KOPT-K1 (cell line): Measurements from ENCODE around the gene IL4R.
A peak's percentile ranks its signal among the peaks of the same experiment; 100 is the strongest.
"Not testable (repeated sequence)": the region's sequence is repeated elsewhere in the genome, so short reads cannot be mapped to it uniquely, and the experiment has no call there.

Source experiments
- H3K27ac ChIP-seq: fragments of 200-600 bp; sonication (generic); 2 replicates; pipeline ENCODE4 v1.5.1; 2016; ENCODE audit warnings: antibody characterized with exemption, mild to moderate bottlenecking, low read depth, low read length; ENCODE audit not compliant: poor library complexity, severe bottlenecking
- H3K36me3 ChIP-seq: fragments of 200-600 bp; sonication (generic); 2 replicates; pipeline ENCODE4 v1.5.1; 2017; ENCODE audit warnings: antibody characterized with exemption, mild to moderate bottlenecking, low read length, moderate library complexity; ENCODE audit not compliant: insufficient read depth
- H3K9me3 ChIP-seq: fragments of 200-600 bp; sonication (generic); 2 replicates; pipeline ENCODE4 v1.5.1; 2017; ENCODE audit warnings: antibody characterized with exemption, low read length, mild to moderate bottlenecking; ENCODE audit not compliant: insufficient read depth, poor library complexity, severe bottlenecking

Gene IL4R

DNA sequence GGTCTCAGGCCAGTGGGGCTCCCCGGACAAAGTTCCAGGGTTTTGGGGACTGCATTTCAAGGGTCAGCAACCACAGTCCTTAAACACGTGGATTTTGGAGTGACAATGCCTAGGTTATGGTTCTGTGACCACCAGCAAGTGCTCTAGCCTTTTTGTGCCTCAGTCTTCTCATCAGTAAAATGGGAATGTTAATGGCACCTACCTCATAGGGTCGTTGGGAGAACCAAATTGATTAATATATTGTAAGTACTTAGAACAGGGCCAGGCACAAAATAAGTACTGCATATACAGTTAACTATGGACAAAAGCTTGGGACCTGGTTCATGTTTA is 13.8 kb downstream of the IL4R start:
- Histone ChIP-seq H3K36me3 (peaks cover 8% of the 10 kb centered on the region; the same call in 1 of the 2 replicates), H3K27ac (peak overlapping the region; percentile 57), H3K9me3 (no peaks in the 10 kb centered on the region)

DNA sequence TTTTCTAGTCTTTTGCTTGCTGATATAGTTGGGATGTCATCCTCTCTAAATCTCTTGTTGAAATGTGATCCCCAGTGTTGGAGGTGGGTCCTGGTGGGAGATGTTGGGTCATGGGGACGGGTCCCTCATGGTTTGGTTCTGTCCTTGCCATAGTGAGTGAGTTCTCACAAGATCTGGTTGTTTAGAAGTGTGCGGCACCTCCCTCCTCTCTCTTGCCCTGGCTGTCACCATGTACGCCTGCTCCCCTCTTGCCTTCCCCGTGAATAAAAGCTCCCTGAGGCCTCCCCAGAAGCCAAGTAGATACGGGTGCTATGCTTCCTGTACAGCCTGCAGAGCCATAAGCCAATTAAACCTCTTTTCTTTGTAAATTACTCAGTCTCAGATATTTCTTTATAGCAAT is 15.2 kb downstream of the IL4R start:
- Histone ChIP-seq H3K9me3 (no peaks in the 10 kb centered on the region), H3K36me3 (peaks cover 8% of the 10 kb centered on the region; the same call in 1 of the 2 replicates), H3K27ac (no peak overlapping the region)

DNA sequence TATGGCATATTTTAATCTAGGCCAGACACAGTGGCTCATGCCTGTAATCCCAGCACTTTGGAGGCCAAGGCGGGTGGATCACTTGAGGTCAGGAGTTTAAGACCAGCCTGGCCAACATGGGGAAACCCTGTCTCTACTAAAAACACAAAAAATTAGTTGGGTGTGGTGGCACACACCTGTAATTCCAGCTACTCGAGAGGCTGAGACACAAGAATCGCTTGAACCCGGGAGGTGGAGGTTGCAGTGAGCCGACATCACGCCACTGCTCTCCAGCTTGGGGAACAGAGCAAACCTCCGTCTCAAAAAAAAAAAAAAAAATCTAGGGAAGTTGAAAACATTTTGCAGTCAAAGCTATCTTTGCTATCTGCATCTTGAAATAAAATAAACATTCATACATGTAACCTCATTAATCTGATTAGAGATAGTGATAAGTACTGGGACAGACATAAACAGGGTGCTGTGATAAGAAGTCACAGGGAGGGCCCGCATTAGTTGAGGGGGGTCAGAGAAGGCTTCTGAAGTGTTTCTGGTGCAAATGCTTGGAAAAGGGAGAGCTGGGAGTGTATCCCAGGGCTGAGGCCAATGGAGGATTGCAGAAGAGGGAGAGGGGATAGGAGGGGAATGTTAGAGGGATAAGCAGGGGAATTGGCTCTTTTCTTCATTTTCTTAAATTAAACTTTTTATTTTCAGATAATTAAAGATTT is 15.8 kb downstream of the IL4R start:
- not testable (repeated sequence) for H3K36me3 ChIP-seq, H3K27ac ChIP-seq, H3K9me3 ChIP-seq

DNA sequence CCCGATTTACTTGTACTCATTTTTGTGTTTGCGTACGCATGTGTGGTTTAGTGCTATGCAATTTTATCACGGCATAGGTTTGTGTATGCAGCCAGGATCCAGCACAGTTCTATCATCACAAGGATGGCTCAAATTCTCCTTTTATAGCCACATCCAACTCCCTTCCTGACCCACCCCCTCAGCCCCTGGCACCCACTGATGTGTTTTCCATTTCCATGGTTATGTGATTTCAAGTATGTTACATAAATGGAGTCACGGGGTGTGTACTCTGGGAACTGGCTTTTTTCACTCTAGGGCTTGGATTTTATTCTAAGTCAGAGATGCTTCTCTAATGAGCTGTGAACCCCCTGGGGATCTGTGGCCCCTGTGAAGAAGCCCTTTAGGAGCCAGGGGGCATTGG is 16.8 kb downstream of the IL4R start:
- H3K36me3 ChIP-seq = peaks cover 8% of the 10 kb centered on the region; the same call in 1 of the 2 replicates
- no peak overlapping the region for H3K27ac ChIP-seq
- H3K9me3 ChIP-seq = no peaks in the 10 kb centered on the region

DNA sequence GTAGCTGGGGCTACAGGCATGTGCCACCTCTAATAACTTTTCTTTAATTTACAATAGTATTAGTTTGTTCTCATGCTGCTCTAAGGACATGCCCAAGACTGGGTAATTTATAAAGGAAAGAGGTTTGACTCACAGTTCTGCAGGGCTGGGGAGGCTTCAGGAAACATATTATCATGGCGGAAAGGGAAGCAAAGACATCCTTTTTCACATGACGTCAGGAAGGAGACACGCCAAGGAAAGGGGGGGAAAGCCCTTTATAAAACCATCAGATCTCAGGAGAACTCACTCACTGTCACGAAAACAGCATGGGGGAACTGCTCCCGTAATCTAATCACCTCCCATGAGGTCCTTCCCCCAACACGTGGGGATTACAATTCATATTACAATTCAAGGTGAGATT is 18.3 kb downstream of the IL4R start:
- peaks cover 8% of the 10 kb centered on the region; the same call in 1 of the 2 replicates for H3K36me3 ChIP-seq
- H3K27ac ChIP-seq = no peak overlapping the region
- no peaks in the 10 kb centered on the region for H3K9me3 ChIP-seq

DNA sequence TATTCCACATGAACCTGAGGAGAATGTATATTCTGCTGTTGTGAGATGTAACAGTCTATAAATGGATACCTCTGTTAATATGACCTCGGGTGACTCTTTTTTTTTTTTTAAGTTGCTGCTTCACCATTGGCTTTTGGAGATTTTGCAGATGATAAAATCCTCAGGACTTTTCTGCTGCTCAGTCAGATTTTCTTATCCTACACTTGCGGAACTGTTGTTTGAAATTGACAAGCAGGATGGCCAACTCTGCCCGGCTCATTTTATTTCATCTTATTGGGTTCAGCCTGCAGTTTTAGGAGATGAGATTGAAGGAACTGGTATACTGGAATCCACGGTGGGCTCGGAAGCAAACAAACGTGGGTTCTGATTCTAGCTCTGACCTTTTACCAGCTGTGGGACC is 19.3 kb downstream of the IL4R start:
- Histone ChIP-seq H3K9me3 (no peaks in the 10 kb centered on the region), H3K27ac (no peak overlapping the region), H3K36me3 (peaks cover 8% of the 10 kb centered on the region; the same call in 1 of the 2 replicates)

DNA sequence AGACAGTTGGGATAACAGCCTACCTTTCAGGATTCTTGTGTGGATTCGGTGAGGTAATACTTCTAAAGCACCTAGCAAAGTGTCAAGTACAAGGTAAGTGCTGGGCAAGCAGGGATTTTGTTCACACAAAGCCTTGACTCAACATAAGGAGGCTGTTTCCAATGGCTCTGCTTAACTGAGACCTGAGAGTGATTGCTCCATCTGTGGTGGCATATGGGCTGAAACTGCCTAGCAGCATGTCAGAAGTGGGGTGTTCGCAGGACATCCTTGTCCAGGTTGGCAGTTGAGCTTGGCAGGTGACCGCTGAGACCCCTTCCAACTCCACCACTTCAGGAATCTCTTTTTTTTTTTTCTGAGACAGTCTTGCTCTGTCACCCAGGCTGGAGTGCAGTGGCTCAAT is 19.8 kb downstream of the IL4R start:
- Histone ChIP-seq H3K9me3 (no peaks in the 10 kb centered on the region), H3K27ac (no peak overlapping the region), H3K36me3 (peaks cover 8% of the 10 kb centered on the region; the same call in 1 of the 2 replicates)

DNA sequence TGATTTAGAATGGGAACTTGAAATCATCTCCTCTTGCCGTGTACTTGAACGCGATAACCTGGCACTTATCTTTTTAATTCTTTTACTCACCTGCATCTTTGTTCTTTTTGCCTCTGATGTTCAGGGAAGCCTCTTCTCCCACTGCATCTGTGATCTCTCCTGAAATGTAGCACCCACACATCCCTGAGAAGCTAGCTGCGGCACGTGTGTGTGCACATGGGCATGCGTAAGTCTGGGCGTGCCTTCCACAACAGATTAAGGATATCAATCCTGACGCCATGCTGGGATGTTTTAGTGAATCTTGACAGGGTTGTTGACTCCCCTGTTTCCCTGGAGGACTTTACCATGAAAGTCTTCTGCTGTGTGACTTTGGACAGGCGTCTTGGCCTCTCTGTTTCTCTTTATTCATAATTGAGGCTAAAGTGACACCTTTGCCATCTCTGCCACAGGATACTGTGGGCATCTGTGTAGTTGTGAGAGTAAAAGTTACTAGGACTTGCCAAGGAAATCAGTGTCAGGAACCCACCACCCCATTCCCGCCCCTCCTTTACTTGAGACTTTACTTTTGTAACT is 20.5 kb downstream of the IL4R start:
- H3K36me3 ChIP-seq = peaks cover 8% of the 10 kb centered on the region; the same call in 1 of the 2 replicates
- no peaks in the 10 kb centered on the region for H3K9me3 ChIP-seq
- no peak overlapping the region for H3K27ac ChIP-seq

DNA sequence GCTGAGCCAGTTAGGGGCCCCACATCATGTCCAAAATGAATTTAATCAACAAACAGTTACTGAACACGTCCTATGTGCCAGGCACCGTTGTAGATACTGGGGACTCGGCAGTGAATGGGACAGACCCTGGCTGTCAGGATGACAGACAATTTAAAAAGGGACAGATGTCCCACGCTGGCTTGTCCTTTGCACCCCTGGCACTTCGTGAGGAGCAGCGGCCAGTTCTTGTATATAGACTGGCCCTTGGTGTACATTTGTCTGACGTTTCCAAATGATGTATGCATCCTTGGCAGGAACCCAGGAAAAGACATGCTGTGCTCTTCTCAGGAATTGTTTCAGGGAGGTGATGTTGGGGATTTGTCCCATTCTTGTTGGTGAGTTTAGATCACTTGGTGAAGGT is 21.1 kb downstream of the IL4R start:
- peaks cover 8% of the 10 kb centered on the region; the same call in 1 of the 2 replicates for H3K36me3 ChIP-seq

DNA sequence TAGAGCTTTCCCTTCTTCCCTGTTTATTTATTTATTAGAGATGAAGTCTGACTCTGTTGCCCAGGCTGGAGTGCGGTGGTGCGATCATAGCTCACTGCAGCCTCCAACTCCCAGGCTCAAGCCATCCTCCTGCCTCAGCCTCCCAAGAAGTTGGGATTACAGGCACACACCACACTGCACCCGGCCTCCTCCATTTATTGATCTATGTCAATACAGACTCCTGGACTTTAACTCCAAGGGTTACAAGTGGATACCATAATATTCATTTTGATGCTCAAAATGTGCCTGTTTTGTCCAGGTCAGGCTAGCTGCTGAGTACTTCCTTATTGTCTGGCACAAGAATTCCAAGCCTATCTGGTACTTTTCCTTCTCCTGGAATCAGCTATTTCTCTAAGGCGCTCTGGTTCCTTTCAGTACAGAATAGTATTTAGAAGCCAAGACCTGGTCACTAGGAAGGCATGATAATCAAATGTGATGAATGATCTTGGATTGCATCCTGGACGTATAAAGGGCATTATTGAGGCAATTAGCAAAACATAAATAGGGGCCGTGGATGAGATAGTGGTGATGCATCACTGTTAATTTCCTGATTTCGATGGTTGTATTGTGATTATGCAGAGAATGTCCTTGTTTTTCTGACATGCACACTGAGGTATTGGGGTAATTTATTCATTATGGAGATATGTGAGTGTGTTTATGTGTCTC is 21.7 kb downstream of the IL4R start:
- no peak overlapping the region for H3K27ac ChIP-seq
- peaks cover 12% of the 10 kb centered on the region; the same call in 1 of the 2 replicates for H3K36me3 ChIP-seq
- no peaks in the 10 kb centered on the region for H3K9me3 ChIP-seq

More for the DNA sequence above, 21.1 kb downstream of the IL4R start:
- Histone ChIP-seq H3K27ac (no peak overlapping the region), H3K9me3 (no peaks in the 10 kb centered on the region)

DNA sequence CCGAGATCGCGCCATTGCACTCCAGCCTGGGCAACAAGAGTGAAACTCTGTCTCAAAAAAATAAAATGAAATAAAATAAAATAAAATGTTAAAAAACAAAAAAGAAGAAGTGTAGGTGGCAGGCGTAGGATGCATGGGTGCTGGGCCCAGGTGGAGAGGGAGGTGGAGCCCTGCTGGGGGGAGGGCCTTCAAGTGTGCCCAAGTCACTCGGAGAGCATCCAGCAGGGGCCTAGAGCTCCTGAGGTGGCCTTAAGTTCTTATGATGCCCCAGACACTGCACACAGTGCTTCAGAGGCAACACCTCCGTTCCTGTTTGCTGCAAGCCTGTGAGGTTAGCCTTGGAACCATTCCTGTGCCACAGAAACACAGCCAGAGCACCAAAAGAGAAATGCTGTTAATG is 23.2 kb downstream of the IL4R start:
- H3K36me3 ChIP-seq = peaks cover 11% of the 10 kb centered on the region; the same call in 1 of the 2 replicates
- no peak overlapping the region for H3K27ac ChIP-seq
- H3K9me3 ChIP-seq = no peaks in the 10 kb centered on the region

DNA sequence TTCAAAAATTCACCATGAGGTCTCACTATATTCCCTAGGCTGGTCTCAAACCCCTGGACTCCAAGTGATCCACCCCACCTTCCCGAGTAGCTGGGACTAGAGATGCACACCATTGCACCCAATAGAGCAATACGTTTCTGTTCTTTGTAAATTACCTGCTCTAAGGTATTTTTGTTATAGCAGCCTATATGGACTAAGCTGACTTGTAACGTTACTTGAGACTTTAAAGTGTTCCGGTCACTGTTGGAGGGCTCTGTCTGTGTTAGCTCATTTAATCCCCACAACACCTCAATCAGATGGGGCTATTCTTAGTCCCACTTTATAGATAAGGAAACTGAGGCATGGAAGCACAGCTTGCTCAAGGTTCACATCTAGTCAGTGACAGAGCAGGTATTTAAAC is 25.4 kb downstream of the IL4R start:
- H3K9me3 ChIP-seq = no peaks in the 10 kb centered on the region
- H3K36me3 ChIP-seq = peaks cover 21% of the 10 kb centered on the region; the same call in 1 of the 2 replicates
- H3K27ac ChIP-seq = no peak overlapping the region

DNA sequence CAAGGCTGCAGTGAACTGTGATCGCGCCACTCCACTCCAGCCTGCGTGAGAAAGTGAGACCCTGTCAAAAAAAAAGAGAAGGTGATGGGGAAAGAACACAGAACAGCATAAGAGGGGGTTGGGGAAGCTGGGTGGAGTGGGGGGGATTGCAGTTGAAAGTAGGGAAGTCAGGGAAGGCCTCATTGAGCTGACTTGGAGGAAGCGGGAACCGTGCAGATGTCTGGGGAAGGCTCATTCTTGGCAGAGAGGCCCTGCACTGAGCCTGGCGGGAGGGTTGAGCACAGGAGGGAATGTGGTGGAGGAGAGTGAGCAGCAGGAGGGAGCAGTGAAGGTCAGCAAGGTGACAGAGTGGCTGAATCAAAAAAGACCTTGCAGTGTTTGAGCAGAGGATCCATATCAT is 26.9 kb downstream of the IL4R start:
- Histone ChIP-seq H3K9me3 (no peaks in the 10 kb centered on the region), H3K27ac (no peak overlapping the region), H3K36me3 (peaks cover 31% of the 10 kb centered on the region; the same call in 1 of the 2 replicates)

DNA sequence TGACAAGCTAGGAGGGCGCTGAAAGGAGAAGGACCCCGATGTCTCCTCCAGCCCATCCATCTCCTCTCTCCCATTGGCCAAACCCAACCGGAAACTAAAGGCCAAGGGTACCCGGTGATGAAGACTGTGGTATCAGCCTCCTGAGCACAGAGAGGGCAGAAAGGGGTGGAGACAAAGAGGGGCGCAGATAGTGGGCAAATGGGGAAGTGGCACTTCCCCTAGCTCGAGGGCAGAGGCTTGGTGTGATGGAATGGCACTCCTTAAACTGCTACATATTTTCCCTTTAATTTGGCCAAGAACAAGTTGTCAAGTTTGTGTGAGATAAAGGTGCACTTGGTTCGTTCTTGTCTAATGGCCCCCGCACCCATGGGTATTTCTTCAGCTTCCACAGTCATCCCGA is 27.8 kb downstream of the IL4R start:
- no peak overlapping the region for H3K27ac ChIP-seq
- peaks cover 32% of the 10 kb centered on the region; the same call in 1 of the 2 replicates for H3K36me3 ChIP-seq
- H3K9me3 ChIP-seq = no peaks in the 10 kb centered on the region

DNA sequence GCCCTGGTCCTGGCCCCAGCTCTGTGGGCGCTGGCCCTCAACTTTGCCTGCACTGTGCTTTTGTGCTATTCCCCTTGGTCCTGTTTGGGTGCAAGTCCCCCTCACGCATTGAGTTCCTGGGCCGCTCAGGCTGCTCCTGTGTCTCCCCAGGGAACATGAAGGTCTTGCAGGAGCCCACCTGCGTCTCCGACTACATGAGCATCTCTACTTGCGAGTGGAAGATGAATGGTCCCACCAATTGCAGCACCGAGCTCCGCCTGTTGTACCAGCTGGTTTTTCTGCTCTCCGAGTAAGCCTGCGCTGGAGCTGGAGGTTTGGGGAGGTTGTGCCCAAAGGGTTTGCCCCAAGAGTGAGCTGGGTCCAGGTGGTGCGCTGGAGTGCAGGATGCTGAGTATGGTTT is 28.2 kb downstream of the IL4R start:
- Histone ChIP-seq H3K36me3 (peaks cover 36% of the 10 kb centered on the region; the same call in 1 of the 2 replicates), H3K27ac (no peak overlapping the region), H3K9me3 (no peaks in the 10 kb centered on the region)
